NK-92 treated with Interleukin-12 subunit alpha and Interleukin-12 subunit beta, amount 100 ng/mL, for 24 hours (cell line): Measurements from ENCODE around the gene KREMEN1.
"Not testable (repeated sequence)": the region's sequence is repeated elsewhere in the genome, so short reads cannot be mapped to it uniquely, and the experiment has no call there.

ENCODE experiments used
- DNase-seq: peaks from one replicate; lab custom pipeline; 2025; lab: John Stamatoyannopoulos, UW

The KREMEN1 gene

DNA sequence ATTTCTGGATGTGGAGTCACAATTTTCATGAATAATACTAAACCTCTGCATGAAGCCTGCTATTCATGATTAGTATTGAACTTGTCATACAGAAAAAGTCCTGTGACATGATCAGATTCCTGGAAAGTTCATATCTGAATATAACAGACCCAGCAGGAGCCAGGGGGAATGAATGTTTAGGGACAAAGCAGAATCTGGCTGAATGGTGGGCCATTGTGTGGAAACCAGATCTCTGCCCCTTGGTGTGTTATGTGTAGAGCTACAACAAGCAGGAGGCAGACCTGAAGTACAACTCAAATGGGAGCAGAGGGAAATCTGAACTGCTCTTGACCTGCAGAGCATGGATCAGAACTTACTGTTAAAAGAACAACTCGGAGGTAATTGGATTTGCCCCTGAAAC is 30.3 kb downstream of the KREMEN1 start:
- no peak for DNase-seq

DNA sequence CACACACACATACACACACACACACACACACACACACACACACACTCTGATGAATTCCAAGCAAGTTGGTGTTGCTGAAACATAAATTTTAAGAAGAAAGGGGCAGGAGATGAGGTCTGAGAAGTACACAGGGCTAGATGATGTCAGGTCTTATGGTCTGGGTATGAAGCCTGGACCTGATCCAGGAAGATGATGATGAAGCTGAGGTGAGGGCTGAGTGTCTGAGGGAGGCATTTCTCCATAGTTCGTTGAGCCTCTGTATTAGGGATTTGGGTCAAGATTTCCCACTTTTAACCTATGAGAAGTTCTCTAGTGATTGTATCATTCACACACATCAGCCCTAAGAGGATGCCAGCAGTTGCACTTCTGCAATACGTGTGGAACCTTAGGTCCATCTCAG is 32.6 kb downstream of the KREMEN1 start:
- DNase-seq, result no peak

DNA sequence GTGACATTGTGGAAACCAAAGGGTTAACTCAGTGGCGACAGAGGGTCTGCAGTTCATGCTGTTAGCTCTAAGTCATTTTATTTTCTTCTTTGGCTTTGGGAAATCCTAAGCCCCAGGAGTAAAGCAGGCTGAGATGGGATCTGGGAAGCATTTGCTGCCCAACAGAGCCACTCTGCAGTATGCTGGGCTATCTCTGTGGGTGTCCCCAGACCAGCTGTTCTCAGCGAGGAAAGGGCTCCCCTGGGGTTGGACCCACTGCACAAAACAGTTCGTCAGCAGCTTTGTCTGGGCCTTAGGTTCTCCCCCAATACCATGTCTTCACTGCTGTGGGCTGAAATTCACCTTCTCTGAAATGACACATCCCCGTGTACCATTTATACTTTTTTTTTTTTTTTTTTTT is 34.0 kb downstream of the KREMEN1 start:
- no peak for DNase-seq

DNA sequence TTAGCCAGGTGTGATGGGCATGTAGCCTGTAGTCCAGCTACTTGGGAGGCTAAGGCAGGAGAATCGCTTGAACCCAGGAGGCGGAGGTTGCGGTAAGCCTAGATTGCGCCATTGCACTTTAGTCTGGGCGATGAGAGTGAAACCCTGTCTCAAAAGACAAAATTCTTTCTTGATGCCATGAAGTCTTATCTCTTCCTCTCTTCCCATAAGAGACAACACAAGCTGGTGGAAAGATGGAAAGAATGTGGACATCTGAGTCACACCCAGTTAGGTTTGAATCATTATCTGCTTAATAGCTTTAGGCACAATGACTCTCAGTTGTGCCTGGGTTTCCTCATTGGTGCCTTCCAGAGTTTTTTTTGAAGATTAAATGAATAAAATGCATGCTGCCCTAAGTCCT is 35.3 kb downstream of the KREMEN1 start:
- no peak for DNase-seq

DNA sequence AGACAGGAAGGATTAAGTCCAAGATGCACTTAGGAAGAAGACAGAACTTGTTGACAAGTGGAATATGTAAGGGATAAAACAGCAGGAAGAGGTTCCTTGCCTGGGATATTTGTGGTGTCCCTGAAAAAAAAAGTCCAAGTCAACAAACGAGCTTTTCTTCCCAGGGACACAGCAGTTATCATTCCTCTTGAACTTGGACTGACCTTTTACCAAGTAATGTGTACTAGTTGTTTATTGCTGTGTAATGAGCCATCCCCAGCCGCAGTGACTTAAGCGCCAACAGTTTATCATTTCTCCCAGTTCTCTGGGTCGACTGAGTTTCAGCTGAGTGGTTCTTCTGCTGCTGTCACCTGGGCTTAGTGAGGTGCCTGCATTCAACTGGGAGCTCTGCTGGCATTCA is 37.0 kb downstream of the KREMEN1 start:
- DNase-seq, result no peak

DNA sequence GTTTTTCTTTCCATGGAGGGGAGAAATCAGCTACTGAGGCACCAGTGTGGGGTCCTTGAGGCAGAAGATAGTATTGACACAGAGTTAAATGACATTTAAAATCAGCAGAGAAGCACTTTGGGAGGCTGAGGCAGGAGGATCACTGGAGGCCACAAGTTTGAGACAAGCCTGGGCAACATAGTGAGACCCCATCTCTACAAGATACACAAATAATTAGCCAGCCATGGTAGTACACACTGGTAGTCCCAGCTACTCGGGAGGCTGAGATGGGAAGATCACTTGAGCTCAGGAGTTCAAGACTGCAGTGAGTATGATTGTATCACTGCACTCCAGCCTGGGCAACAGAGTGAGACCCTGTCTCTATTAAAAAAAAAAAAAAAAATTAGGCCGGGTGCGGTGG is 38.1 kb downstream of the KREMEN1 start:
- no peak for DNase-seq

DNA sequence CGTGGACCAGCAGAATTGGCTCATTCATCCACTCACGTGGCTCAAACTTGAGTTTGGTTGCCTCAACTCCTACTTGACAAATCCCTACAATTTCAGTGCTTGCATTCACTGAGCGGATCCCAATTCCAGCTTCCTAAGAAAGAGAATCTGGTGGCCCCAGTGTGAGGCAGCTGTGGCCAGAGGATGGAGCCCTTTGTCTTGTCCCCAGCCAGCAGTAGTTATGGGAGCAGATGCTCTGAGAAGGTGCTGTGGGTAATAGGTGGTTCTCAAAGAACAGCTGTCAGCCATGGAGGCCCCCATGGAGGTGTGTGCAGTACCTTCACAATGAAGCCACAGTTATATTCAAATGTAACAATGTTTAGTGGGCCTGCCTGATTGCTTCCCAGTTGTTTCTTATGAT is 39.3 kb downstream of the KREMEN1 start:
- no peak for DNase-seq

DNA sequence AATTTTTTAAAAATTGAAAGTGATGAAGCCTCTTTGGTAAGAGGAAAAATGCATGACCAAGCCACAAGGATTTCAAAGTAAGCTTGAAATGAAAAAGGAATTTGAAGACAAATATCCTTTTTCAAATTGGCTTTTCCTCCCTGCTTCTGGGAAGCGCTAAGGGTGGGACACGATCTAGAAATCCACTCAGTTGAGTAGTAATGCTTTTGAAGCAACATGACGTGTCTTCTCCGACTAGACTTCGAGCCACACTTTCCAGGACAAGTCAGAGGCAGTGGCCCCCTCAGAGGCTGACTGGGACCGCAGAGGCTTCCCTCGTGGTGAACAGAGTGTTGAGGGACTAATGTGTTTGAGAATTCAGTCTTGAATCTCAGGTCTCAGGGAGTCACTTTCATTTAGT is 39.8 kb downstream of the KREMEN1 start:
- DNase-seq, result no peak

DNA sequence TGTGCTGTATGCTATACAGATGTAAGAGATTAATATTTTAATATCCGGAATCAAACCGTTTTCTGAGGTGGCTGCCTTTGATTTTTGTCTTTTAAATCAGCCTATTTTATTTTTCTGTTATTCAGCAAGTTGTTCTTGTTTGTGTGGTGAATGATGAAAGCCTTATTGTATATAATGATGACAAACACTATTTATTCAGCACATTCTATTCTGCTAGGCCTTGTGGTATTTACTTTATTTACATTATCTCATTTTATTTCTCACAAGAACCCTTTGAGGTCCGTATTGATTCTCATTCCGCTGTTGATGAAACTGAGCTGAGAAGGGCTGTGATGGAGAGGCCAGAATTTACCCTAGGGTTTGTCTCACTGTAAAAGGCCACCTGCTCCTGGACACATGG is 40.5 kb downstream of the KREMEN1 start:
- DNase-seq, result no peak

DNA sequence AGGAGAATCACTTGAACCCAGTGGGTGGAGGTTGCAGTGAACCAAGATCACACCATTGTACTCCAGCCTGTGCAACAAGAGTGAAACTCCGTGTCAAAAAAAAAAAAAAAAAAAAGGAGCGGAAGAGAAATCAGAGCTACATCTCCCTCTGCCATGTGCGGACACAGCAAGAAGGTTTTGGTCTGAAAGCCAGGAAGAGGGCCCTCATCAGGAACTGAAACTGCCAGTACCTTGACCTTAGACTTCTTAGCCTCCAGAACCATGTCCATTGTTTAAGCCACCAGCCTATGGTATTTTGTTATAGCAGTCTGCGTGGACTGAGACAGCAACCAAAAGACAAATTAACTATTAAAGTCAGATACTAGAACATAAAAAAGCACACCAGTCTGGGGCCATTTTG is 41.6 kb downstream of the KREMEN1 start:
- DNase-seq, result no peak

DNA sequence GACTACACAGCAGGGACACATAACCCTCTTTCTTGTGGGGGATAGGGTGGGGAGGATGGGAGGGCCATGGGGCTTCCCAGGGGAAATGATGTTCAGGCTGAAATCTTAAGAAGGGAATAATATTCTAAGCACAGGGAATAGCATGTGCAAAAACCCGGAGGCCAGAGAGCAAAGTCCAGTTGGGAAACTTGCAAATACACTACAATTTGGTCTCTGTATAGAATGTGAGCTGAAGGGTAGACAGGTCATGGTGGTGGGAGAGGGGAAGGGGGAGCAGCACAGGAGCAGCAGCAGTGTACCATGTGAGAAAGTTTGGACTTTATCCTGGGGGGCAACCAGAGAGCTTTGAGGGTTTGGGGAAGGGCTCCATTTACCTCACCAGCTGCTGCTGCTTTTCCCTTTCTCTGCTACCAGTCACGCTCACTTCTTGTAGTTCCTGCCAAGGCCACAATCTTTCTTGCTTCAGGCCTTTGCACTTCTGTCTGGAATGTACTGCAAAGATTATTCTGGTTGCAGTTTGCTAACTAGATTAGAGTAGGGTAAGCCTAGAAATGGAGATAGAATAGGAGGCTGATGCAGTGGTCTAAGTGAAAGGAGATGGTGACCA is 43.0 kb downstream of the KREMEN1 start:
- DNase-seq, result no peak

DNA sequence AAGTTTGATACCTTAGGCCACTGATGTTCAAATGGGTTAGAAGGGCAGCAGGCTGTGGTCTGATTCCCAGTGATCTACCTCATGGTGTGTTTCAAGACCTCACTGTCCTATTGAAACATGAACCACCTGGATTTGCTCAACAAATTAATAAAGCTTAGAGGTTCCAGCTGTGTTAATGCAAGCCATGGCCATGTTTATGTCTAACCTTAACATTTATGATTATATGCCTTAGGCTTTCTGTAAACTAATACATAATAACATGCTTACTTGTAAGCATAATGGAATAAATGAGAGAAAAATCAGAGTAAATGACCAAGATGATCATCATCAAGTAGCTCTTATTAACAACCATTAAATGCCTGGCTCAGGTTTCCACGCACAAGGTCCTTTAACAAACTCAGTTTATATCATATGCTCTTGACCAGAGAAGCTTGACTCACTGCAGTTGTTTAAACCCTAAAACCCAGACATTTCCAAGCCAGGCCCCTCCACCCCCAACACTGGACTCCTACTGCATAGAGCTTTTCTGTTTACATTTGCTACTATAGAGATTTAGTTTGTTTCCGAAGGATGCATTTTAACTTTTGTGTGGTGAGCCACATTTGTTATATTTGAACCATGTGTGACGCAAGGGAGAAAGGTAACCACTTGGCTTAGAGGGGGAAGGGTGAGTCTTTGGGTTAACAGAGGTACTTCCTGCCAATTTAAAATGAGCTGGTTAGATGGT is 43.7 kb downstream of the KREMEN1 start:
- DNase-seq, result peak; percentile 3

DNA sequence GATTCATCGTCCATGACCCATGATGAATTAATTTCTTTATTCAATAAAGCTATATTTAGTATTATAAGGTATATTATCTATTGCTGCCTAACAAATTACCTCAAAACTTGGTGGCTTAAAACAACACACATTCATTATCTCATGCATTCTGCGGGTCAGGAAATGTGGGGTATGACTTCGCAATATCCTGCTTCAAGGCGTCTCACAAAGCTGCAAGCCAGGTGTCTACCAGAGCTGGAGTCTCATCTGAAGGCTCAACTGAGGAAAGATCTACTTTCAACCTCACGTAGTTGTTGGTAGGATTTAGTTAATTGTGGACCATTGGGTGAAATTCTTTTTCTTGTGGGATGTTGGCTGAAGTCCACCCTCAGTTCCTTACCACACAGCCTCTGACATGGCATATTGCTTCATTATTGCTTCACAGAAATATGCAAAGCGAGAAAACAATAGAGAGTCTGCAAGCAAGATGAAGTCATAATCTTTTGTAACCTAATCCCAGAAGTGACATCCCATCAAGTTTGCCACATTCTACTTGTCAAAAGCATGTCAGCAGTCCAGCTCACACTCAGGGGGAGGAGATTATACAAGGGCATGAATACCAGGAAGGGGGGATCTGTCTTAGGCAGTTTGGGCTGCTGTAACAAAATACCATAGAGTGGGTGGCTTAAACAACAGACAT is 45.1 kb downstream of the KREMEN1 start:
- peak; percentile 9 for DNase-seq

DNA sequence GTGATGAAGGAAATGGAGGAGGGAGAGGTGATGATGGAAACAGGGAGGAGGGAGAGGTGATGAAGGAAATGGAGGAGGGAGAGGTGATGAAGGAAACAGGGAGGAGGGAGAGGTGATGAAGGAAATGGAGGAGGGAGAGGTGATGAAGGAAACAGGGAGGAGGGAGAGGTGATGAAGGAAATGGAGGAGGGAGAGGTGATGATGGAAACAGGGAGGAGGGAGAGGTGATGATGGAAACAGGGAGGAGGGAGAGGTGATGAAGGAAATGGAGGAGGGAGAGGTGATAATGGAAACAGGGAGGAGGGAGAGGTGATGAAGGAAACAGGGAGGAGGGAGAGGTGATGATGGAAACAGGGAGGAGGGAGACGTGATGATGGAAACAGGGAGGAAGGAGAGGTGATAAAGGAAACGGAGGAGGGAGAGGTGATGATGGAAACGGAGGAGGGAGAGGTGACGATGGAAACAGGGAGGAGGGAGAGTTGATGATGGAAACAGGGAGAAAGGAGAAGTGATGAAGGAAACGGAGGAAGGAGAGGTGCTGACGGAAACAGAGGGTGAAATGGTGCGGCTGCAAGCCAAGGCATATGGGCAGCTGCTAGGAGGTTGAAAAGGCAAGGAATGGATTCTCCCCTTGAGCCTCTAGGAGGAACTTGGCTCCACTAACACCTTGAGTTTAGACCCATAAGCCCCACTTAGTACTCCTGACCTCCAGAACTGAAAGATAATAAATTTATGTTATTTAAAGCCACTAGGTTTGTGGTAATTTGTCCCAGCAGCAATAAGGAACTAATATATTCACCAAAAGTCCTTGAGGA is 47.5 kb downstream of the KREMEN1 start:
- not testable (repeated sequence) for DNase-seq

DNA sequence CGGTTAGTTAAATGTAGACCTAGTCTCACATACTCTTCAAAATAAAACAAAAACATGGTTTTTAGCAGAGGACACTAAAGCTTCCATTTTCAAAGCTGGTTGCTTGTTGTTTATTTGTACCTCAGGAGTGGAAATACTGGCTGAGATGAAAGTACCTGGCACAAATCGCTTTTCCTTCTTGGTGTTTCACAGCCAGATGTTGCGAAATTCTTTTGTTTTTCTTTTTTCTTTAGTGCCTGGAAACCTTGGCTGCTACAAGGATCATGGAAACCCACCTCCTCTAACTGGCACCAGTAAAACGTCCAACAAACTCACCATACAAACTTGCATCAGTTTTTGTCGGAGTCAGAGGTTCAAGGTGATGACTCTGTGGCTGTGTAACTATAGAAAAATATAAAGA is 48.3 kb downstream of the KREMEN1 start:
- no peak for DNase-seq

DNA sequence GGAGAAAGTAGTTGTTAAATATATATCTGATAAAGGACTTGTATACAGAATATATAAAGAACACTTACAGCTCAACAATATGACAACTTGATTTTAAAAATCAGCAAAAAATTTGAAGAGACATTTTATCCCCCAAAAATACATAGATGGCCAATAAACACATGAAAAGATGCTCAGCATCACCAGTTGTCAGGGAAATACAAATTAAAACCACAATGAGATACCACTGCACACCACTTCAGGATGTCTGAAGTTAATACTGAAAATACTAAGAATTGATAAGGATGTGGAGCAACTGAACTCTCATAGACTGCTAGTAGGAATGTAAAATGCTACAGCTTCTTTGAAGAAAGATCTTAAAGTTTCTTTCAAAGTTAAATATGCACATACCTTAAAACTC is 49.2 kb downstream of the KREMEN1 start:
- no peak for DNase-seq

DNA sequence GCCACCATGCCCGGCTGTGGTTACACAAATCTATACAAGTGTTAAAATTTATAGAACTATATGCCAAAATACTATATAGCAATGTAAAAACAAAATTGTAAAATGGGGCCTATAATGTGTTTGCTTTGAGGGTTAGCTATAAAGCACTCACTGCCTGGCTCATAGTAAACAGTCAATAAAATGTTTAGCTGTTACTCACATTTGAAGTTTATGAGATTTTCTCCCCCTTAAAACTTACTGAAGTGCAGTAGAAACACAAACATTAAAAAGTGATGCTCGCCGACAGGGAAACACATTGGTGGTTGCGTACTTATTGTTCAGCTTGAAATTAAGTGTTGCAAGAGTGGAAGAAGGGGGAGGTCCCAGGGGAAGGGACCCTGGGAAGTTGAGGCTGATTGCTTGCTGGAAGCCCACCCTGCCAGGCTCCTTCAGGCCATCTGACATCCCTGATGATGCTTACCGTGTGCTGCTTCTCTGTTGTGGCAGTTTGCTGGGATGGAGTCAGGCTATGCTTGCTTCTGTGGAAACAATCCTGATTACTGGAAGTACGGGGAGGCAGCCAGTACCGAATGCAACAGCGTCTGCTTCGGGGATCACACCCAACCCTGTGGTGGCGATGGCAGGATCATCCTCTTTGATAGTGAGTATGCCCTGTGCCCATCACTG is 52.1 kb downstream of the KREMEN1 start:
- DNase-seq, result no peak

DNA sequence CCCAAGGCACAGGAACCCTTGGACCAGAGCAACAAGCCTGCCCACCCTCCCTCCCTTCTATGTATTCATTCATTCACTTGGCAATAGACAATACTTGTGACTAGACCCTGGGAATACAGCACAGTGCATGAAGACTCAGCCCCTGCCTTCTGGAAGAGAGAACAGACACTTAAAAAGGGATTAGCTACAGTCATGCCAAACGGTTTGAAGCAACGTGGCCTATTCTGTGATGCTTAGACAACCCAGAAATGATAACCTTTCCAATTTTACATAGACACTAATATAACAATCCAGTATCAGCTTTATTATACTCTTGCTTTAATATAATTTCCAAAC is 52.6 kb downstream of the KREMEN1 start:
- no peak for DNase-seq

DNA sequence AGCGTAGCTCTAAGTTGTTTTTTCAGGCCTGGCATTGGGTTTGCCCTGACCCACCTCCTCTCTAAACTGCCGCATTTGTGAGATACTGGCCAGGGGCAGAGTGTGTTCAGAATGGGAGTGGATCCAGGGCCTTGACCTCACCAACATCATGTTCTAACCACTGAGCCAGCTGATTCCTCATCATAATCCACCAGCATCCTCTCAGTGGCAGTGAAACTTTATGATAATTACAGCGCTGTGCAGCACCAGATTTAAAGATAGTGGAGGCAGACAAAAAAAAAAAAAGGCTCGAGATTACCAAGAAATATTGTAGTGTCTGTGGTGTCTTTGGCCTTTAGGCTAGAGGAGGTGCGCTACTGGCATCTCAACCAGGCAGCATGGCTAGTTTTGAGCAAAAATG is 53.0 kb downstream of the KREMEN1 start:
- no peak for DNase-seq

DNA sequence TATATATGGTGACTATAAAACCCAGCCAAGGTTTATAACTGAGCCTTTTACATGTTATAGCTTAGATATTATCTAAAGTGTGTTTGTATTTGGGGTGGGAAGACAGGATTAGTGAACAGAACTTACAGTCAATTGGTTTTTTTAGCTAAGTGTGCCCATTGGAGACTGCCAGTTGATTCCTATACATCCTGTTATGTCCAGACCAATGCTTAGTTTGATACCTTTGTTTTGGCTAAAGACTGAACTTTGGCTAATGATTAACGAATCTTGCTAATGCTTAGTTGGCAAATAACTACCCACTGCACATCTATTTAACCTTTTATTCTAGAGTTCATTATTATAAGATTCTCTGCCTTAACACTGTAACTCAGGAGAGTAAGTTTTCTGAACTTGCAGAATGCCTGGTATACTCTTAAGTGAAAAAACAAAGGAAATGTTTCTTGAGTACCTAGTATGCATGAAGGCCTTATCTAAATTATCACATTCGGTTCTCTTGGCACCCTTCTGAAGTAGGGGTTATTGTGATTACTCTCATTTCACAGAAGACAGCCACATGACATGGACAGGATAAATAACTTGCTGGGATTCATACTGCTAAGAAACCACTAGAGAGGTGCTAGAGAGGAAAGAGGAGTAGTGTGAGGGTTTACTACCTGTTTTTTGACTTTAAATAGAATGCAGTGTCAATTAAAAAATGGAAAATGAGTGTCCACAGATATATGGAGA is 54.0 kb downstream of the KREMEN1 start:
- DNase-seq, result no peak
